Mesendoderm (in vitro differentiated cells): ENCODE results near the gene TSSK1B.
"Not testable (repeated sequence)": the region's sequence is repeated elsewhere in the genome, so short reads cannot be mapped to it uniquely, and the experiment has no call there.

ENCODE experiments used
- DNase-seq: peaks from one replicate; pipeline ENCODE4 v3.0.0; 2013
- H2AK5ac ChIP-seq: 2 replicates; pipeline ENCODE4 v1.6.1; 2013; ENCODE audit warnings: low read length, inconsistent platforms
- H2BK120ac ChIP-seq: 2 replicates; pipeline ENCODE4 v1.6.1; 2013; ENCODE audit warnings: low read depth, mild to moderate bottlenecking, low read length, moderate library complexity, mixed read lengths
- H2BK15ac ChIP-seq: replicated peaks from 2 replicates; pipeline ENCODE4 v1.6.1; 2013; ENCODE audit warnings: low read depth, mild to moderate bottlenecking, moderate library complexity
- H2BK5ac ChIP-seq: 2 replicates; pipeline ENCODE4 v1.6.1; 2013; ENCODE audit warnings: low read length, inconsistent platforms
- H3K18ac ChIP-seq: 2 replicates; pipeline ENCODE4 v1.6.1; 2013; ENCODE audit warnings: mild to moderate bottlenecking, low read length, mixed read lengths
- H3K23ac ChIP-seq: one replicate; pipeline ENCODE4 v1.6.1; 2013; ENCODE audit warnings: low read length
- H3K27ac ChIP-seq: 2 replicates; pipeline ENCODE4 v1.5.1; 2013; ENCODE audit warnings: low read depth, mild to moderate bottlenecking, inconsistent platforms, low read length, moderate library complexity
- H3K27me3 ChIP-seq: 2 replicates; pipeline ENCODE4 v1.6.1; 2013; ENCODE audit warnings: low read length, control low read depth, mild to moderate bottlenecking, inconsistent platforms; ENCODE audit not compliant: insufficient read depth, poor library complexity
- H3K36me3 ChIP-seq: 2 replicates; pipeline ENCODE4 v1.6.1; 2013; ENCODE audit warnings: low read length, inconsistent platforms; ENCODE audit not compliant: control insufficient read depth, insufficient read depth
- H3K4ac ChIP-seq: one replicate; pipeline ENCODE4 v1.6.1; 2013; ENCODE audit warnings: low read depth, mild to moderate bottlenecking, low read length, moderate library complexity
- H3K4me1 ChIP-seq: 2 replicates; pipeline ENCODE4 v1.6.1; 2013; ENCODE audit warnings: low read depth, low read length, inconsistent platforms; ENCODE audit not compliant: control insufficient read depth
- H3K4me2 ChIP-seq: 2 replicates; pipeline ENCODE4 v1.6.1; 2013; ENCODE audit warnings: low read length
- H3K4me3 ChIP-seq: 2 replicates; pipeline ENCODE4 v1.5.1; 2013; ENCODE audit warnings: mild to moderate bottlenecking, low read length
- H3K56ac ChIP-seq: one replicate; pipeline ENCODE4 v1.6.1; 2013; ENCODE audit warnings: low read length
- H3K79me1 ChIP-seq: 2 replicates; pipeline ENCODE4 v1.6.1; 2013; ENCODE audit warnings: low read length, inconsistent platforms
- H3K79me2 ChIP-seq: 2 replicates; pipeline ENCODE4 v1.6.1; 2013; ENCODE audit warnings: mild to moderate bottlenecking, low read length; ENCODE audit not compliant: control insufficient read depth, insufficient read depth
- H3K9ac ChIP-seq: 2 replicates; pipeline ENCODE4 v1.6.1; 2013; ENCODE audit warnings: low read length, inconsistent platforms
- H4K5ac ChIP-seq: one replicate; pipeline ENCODE4 v1.6.1; 2013; ENCODE audit warnings: low read length
- H4K8ac ChIP-seq: one replicate; pipeline ENCODE4 v1.6.1; 2013; ENCODE audit warnings: low read depth, mild to moderate bottlenecking, control low read depth, low read length, moderate library complexity
- WGBS: extraction: QIAGEN DNeasy Blood & Tissue Kit; methylation state at CpG from one replicate; pipeline ENCODE4 v1.1.7; 2013; ENCODE audit warnings: low lambda C conversion rate, missing lambda C conversion rate; ENCODE audit not compliant: insufficient coverage; ENCODE audit errors: extremely low coverage; 5-methylcytosine and 5-hydroxymethylcytosine counted together

TSSK1B gene

GRCh38 chr5:113457106-113457505, 22.3 kb upstream of the TSSK1B start:
- not testable (repeated sequence) for H4K5ac ChIP-seq, H3K27ac ChIP-seq, H2BK15ac ChIP-seq, H2AK5ac ChIP-seq, H2BK5ac ChIP-seq, H3K27me3 ChIP-seq, H3K4me1 ChIP-seq, H3K79me1 ChIP-seq, H3K79me2 ChIP-seq, H3K56ac ChIP-seq, H3K4me3 ChIP-seq, H4K8ac ChIP-seq, H3K36me3 ChIP-seq, DNase-seq, H3K4ac ChIP-seq, H3K18ac ChIP-seq, H3K9ac ChIP-seq, H2BK120ac ChIP-seq, H3K4me2 ChIP-seq, H3K23ac ChIP-seq
- WGBS: no CpG with 5 or more reads among the region's 21 CpGs

- Histone ChIP-seq H2BK120ac (no peak overlapping the region), H3K23ac (no peak overlapping the region), H3K56ac (no peak overlapping the region), H2BK5ac (no peak overlapping the region), H3K79me1 (no peaks in the 10 kb centered on the region), H3K27me3 (no peaks in the 10 kb centered on the region), H3K9ac (no peak overlapping the region), H2AK5ac (no peak overlapping the region), H3K36me3 (no peaks in the 10 kb centered on the region), H3K4me2 (no peak overlapping the region), H3K18ac (no peak overlapping the region), H2BK15ac (no peak overlapping the region), H4K5ac (no peak overlapping the region), H4K8ac (no peak overlapping the region), H3K27ac (no peak overlapping the region), H3K4me3 (no peak overlapping the region), H3K4me1 (no peaks in the 10 kb centered on the region), H3K79me2 (no peaks in the 10 kb centered on the region), H3K4ac (no peak overlapping the region)
- no CpG with 5 or more reads among the region's 6 CpGs for WGBS
- no peak for DNase-seq
Measured at GRCh38 chr5:113452941-113453340, 18.2 kb upstream of the TSSK1B start.

DNA sequence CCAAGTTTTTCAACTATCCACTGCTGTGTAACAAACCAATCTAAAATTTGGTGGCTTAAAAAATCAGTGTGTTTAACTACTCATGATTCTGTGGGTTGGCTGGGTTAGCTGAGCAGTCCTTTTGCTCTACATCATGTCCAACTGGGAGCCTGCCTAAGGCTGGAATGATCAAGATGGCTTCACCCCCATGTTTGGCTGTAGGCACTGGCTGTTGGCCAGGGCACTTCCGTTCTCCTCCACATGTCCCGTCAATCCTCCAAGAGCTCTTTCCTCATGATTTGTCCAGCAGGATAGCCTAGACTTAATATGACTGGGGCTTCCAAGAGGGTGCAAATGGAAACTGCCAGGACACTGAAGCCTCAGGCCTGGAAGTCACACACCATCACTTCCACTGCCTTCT, 17.0 kb upstream of the TSSK1B start:
- H2BK120ac ChIP-seq: no peak overlapping the region
- no peak overlapping the region for H3K27ac ChIP-seq
- H3K9ac ChIP-seq: no peak overlapping the region
- no peaks in the 10 kb centered on the region for H3K27me3 ChIP-seq
- H3K4me1 ChIP-seq: no peaks in the 10 kb centered on the region
- H3K18ac ChIP-seq: no peak overlapping the region
- H3K4me2 ChIP-seq: no peak overlapping the region
- no peaks in the 10 kb centered on the region for H3K36me3 ChIP-seq
- H3K79me1 ChIP-seq: no peaks in the 10 kb centered on the region
- H3K56ac ChIP-seq: no peak overlapping the region
- H3K79me2 ChIP-seq: no peaks in the 10 kb centered on the region
- H3K23ac ChIP-seq: no peak overlapping the region
- DNase-seq: no peak
- no peak overlapping the region for H2BK15ac ChIP-seq
- H2BK5ac ChIP-seq: no peak overlapping the region
- H3K4ac ChIP-seq: no peak overlapping the region
- H3K4me3 ChIP-seq: no peak overlapping the region
- H4K5ac ChIP-seq: no peak overlapping the region
- no peak overlapping the region for H2AK5ac ChIP-seq
- H4K8ac ChIP-seq: no peak overlapping the region
- no CpG with 5 or more reads among the region's 2 CpGs for WGBS

- Histone ChIP-seq H3K27ac (no peak overlapping the region), H4K8ac (no peak overlapping the region), H3K23ac (no peak overlapping the region), H3K9ac (no peak overlapping the region), H3K4me3 (no peak overlapping the region), H3K79me2 (no peaks in the 10 kb centered on the region), H3K18ac (no peak overlapping the region), H3K4ac (no peak overlapping the region), H2BK120ac (no peak overlapping the region), H3K79me1 (no peaks in the 10 kb centered on the region), H3K36me3 (no peaks in the 10 kb centered on the region), H2AK5ac (no peak overlapping the region), H3K56ac (no peak overlapping the region), H4K5ac (no peak overlapping the region), H2BK5ac (no peak overlapping the region), H2BK15ac (no peak overlapping the region), H3K4me2 (no peak overlapping the region), H3K4me1 (no peaks in the 10 kb centered on the region), H3K27me3 (no peaks in the 10 kb centered on the region)
- no peak for DNase-seq
- no CpG with 5 or more reads among the region's 2 CpGs for WGBS
Measured at GRCh38 chr5:113450929-113451328, 16.1 kb upstream of the TSSK1B start.

DNA sequence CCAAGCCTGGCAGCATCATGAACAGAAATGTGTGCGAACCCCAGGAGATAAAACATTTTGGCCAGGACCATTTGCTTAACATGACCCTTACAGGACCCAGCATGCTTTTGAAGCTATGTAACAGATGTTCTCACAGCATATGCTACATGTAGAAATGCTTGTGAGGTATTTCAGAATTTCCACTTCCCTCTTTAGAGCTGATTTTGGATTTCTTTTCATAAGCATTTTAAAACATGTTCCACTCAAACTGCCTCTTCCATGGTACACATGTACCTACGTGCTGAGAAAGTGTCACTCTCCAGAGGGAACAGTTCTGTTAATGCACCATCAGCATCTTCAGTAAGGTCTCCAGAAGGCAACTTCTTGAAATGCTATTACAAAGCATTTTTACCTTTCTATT, 15.7 kb upstream of the TSSK1B start:
- Histone ChIP-seq H4K8ac (no peak overlapping the region), H3K56ac (no peak overlapping the region), H3K27ac (no peak overlapping the region), H3K4me1 (no peaks in the 10 kb centered on the region), H3K18ac (no peak overlapping the region), H3K79me1 (no peaks in the 10 kb centered on the region), H2BK5ac (no peak overlapping the region), H3K27me3 (no peaks in the 10 kb centered on the region), H4K5ac (no peak overlapping the region), H3K9ac (no peak overlapping the region), H3K4me3 (no peak overlapping the region), H3K79me2 (no peaks in the 10 kb centered on the region), H2BK120ac (no peak overlapping the region), H3K36me3 (no peaks in the 10 kb centered on the region), H2AK5ac (no peak overlapping the region), H3K4ac (no peak overlapping the region), H3K4me2 (no peak overlapping the region), H3K23ac (no peak overlapping the region), H2BK15ac (no peak overlapping the region)
- no CpG with 5 or more reads among the region's 2 CpGs for WGBS
- DNase-seq: no peak

DNA sequence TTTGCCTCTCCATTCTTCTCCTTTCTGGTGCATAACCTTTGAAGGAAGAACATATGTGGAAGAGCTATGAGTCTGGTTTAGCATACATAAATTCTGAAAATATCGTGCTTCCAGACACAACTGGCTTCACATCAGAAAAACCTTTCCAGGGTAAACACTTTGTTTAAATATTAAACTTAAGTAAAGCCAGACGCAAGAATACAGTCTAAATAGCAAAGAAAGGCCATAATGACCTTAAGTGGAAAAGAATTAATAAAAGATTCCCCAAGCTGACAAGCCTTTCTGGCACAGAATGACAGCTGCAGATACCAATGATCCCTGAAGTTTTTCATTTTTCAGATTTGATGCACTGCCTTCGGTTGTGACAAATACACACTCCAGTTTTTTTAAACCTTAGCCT, 13.5 kb upstream of the TSSK1B start:
- Histone ChIP-seq H3K36me3 (no peaks in the 10 kb centered on the region), H4K8ac (no peak overlapping the region), H2BK15ac (no peak overlapping the region), H3K79me2 (no peaks in the 10 kb centered on the region), H3K23ac (no peak overlapping the region), H3K4ac (no peak overlapping the region), H3K9ac (no peak overlapping the region), H3K27ac (no peak overlapping the region), H2AK5ac (no peak overlapping the region), H4K5ac (no peak overlapping the region), H2BK5ac (no peak overlapping the region), H3K18ac (no peak overlapping the region), H3K4me1 (no peaks in the 10 kb centered on the region), H3K56ac (no peak overlapping the region), H3K4me2 (no peak overlapping the region), H2BK120ac (no peak overlapping the region), H3K27me3 (no peaks in the 10 kb centered on the region), H3K79me1 (no peaks in the 10 kb centered on the region), H3K4me3 (no peak overlapping the region)
- WGBS: no CpG with 5 or more reads among the region's 3 CpGs
- DNase-seq: no peak
